Keratinocyte (primary cell): ENCODE data around the gene MAP2K5. TPM values are rescaled to one million over a fixed set of nuclear protein-coding genes. Genes with fewer than 3 reads are reported as not detected.

ENCODE experiments used
- DNase-seq: peaks from one replicate; pipeline ENCODE4 v3.0.0-alpha.2; 2011; ENCODE audit warnings: low read depth, missing footprints, low spot score
- FAIRE-seq: peaks from 2 replicates; lab custom pipeline; 2011; peaks lifted over from hg19 to GRCh38; lab: Jason Lieb, UNC
- H2AFZ ChIP-seq: 2 replicates; pipeline ENCODE4 v1.6.0; 2012; ENCODE audit warnings: low read length, control low read depth, inconsistent platforms; ENCODE audit not compliant: control insufficient read depth
- H3K27ac ChIP-seq: 2 replicates; pipeline ENCODE4 v1.5.1; 2011; ENCODE audit warnings: low read length; ENCODE audit not compliant: control insufficient read depth, insufficient read depth
- H3K27me3 ChIP-seq: 3 replicates; pipeline ENCODE4 v1.6.0; 2011; ENCODE audit warnings: low read length; ENCODE audit not compliant: control insufficient read depth, insufficient read depth; ENCODE audit errors: extremely low read depth
- H3K36me3 ChIP-seq, 2 experiments: 2 replicates in 1 of 2; 3 replicates in 1 of 2; pipeline ENCODE4 v1.5.1; 2011; ENCODE audit warnings: low read length in 2 of 2, mild to moderate bottlenecking in 1 of 2; ENCODE audit not compliant: control insufficient read depth in 2 of 2, insufficient read depth in 2 of 2; ENCODE audit errors: extremely low read depth in 1 of 2
- H3K4me1 ChIP-seq: 3 replicates; pipeline ENCODE4 v1.5.1; 2011; ENCODE audit warnings: low read length; ENCODE audit not compliant: control insufficient read depth, insufficient read depth; ENCODE audit errors: extremely low read depth
- H3K4me2 ChIP-seq: 3 replicates; pipeline ENCODE4 v1.6.0; 2011; ENCODE audit warnings: low read depth, low read length; ENCODE audit not compliant: control insufficient read depth, insufficient read depth; ENCODE audit errors: extremely low read depth
- H3K4me3 ChIP-seq, 3 experiments: fragments of 200-600 bp in 1 of 3; sonication (generic) in 1 of 3; 2 replicates in 2 of 3; 3 replicates in 1 of 3; pipeline ENCODE4 v1.5.1; 2011 to 2016; ENCODE audit warnings: low read length in 3 of 3, mild to moderate bottlenecking in 3 of 3, control low read depth in 2 of 3, inconsistent platforms in 1 of 3, low read depth in 1 of 3, mixed read lengths in 1 of 3, mixed run types in 1 of 3, moderate library complexity in 1 of 3; ENCODE audit not compliant: control insufficient read depth in 2 of 3, insufficient read depth in 2 of 3; ENCODE audit errors: extremely low read depth in 1 of 3
- H3K79me2 ChIP-seq: 2 replicates; pipeline ENCODE4 v1.6.0; 2012; ENCODE audit warnings: low read length; ENCODE audit not compliant: control insufficient read depth, insufficient read depth
- H3K9ac ChIP-seq: 3 replicates; pipeline ENCODE4 v1.6.0; 2011; ENCODE audit warnings: low read length; ENCODE audit not compliant: control insufficient read depth, insufficient read depth; ENCODE audit errors: extremely low read depth
- H3K9me1 ChIP-seq: 3 replicates; pipeline ENCODE4 v1.6.0; 2011; ENCODE audit warnings: low read length; ENCODE audit not compliant: control insufficient read depth, insufficient read depth; ENCODE audit errors: extremely low read depth
- H3K9me3 ChIP-seq: 2 replicates; pipeline ENCODE4 v1.5.1; 2012; ENCODE audit warnings: low read depth, low read length; ENCODE audit not compliant: control insufficient read depth
- H4K20me1 ChIP-seq: 3 replicates; pipeline ENCODE4 v1.6.0; 2011; ENCODE audit warnings: low read length; ENCODE audit not compliant: control insufficient read depth, insufficient read depth; ENCODE audit errors: extremely low read depth
- EZH2 ChIP-seq: IDR thresholded peaks from one replicate; pipeline ENCODE4 v1.6.1; 2012; ENCODE audit warnings: inconsistent platforms, mild to moderate bottlenecking, low read length, moderate library complexity
- dilution Hi-C: fragments of 300-500 bp; cut with MboI; formaldehyde crosslinking; loops from one replicate; pipeline ENCODE4 v1.7.0; 2020; ENCODE audit warnings: low sequenced_read_pairs; ENCODE audit not compliant: extremely low pct_ligation_motif_present
- polyA plus RNA-seq, 5 experiments: library from polyadenylated mRNA; depleted of rRNA in 3 of 5; stranded (reverse) in 3 of 5; stranded (forward) in 1 of 5; unstranded in 1 of 5; fragments of >200 nt; gene quantifications; 1 replicate in 1 of 5; 2 replicates in 3 of 5; 3 replicates in 1 of 5; pipeline versions ENCODE4 v1.2.1 to v1.2.3, GENCODE V29; 2011 to 2012; ENCODE audit warnings: missing spikeins in 2 of 5, low read depth in 1 of 5, low replicate concordance in 1 of 5
- TF ChIP-seq, protein P1 (sequence below), 3 experiments: IDR thresholded peaks in 1 of 3; conservative IDR thresholded peaks in 1 of 3; optimal IDR thresholded peaks in 1 of 3; 2 replicates in 2 of 3; 3 replicates in 1 of 3; pipeline versions ENCODE3 to v1.5.1; 2011; ENCODE audit warnings: low read length in 3 of 3, mild to moderate bottlenecking in 3 of 3, moderate library complexity in 2 of 3, control low read depth in 1 of 3, inconsistent platforms in 1 of 3; ENCODE audit not compliant: insufficient read depth in 2 of 3; ENCODE audit errors: extremely low read depth in 1 of 3

MAP2K5 gene
- polyA plus RNA-seq, 1 donor (not counting 4 experiments of a cell fraction or from before 2014, with no cell fraction given), result 3.6 TPM

DNA sequence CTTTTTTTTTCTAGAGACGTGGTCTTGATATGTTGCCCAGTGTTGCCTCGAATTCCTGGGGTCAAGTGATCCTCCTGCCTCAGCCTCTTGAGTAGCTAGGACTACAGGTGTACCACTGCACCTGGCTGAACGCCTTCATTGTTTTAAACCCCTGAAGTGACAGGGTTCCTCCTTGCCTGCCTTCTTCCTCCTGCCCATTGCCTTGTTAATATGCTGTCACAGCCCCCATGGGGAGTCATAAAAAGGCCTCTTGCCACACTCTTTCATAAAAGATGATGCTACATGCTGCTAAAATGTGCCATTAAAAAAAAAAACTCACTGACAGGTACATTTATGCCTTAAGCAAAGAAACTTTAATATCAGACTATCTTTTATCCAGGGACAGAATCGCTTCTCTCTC, 166.0 kb downstream of the MAP2K5 start:
- Histone ChIP-seq H3K4me2 (no peak overlapping the region), H3K4me1 (no peaks in the 10 kb centered on the region), H3K4me3 (no peak overlapping the region), H3K9ac (no peak overlapping the region), H3K9me3 (no peaks in the 10 kb centered on the region), H3K27me3 (no peaks in the 10 kb centered on the region), H2AFZ (no peak overlapping the region), H3K79me2 (no peaks in the 10 kb centered on the region), H3K9me1 (no peaks in the 10 kb centered on the region), H3K36me3 (no peaks in the 10 kb centered on the region), H3K27ac (no peak overlapping the region), H4K20me1 (no peaks in the 10 kb centered on the region)
- no peak for TF ChIP-seq EZH2
- TF ChIP-seq, protein P1, sequence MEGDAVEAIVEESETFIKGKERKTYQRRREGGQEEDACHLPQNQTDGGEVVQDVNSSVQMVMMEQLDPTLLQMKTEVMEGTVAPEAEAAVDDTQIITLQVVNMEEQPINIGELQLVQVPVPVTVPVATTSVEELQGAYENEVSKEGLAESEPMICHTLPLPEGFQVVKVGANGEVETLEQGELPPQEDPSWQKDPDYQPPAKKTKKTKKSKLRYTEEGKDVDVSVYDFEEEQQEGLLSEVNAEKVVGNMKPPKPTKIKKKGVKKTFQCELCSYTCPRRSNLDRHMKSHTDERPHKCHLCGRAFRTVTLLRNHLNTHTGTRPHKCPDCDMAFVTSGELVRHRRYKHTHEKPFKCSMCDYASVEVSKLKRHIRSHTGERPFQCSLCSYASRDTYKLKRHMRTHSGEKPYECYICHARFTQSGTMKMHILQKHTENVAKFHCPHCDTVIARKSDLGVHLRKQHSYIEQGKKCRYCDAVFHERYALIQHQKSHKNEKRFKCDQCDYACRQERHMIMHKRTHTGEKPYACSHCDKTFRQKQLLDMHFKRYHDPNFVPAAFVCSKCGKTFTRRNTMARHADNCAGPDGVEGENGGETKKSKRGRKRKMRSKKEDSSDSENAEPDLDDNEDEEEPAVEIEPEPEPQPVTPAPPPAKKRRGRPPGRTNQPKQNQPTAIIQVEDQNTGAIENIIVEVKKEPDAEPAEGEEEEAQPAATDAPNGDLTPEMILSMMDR (optimal IDR thresholded peaks at IDR 0.05 in 1 of 3, IDR thresholded peaks at IDR 0.05 in 1 of 3, conservative IDR thresholded peaks at IDR 0.05 in 1 of 3; ENCODE audit: extremely low read depth in 1 of 3, insufficient read depth in 2 of 3, low read length in 3 of 3), result no peak
- dilution Hi-C loops, result no loop called here
- FAIRE-seq (no peak), DNase-seq (no peak)

DNA sequence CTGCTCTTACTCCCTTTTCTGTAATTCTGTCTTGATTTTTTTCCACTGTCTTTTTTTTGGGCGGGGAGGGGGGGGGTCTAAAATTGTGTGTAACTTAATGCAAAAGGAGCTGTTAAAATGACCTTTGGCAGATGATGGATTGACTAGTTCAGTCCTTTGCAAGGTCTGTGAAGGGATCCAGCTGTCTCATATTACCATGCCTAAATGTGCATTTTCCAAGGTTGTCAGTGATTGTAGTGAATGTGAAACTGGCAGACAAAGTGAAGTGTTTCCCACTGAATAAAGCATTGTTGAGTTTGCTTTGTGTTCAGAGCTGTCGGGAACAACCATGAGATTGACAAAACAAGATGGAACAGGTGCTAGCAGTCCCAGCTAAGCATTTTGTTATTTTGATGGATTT, 172.7 kb downstream of the MAP2K5 start:
- Histone ChIP-seq H3K9ac (no peak overlapping the region), H2AFZ (no peak overlapping the region), H3K4me2 (no peak overlapping the region), H3K27me3 (no peaks in the 10 kb centered on the region), H3K36me3 (no peaks in the 10 kb centered on the region), H3K4me1 (no peaks in the 10 kb centered on the region), H3K9me3 (no peaks in the 10 kb centered on the region), H3K79me2 (no peaks in the 10 kb centered on the region), H3K4me3 (no peak overlapping the region), H4K20me1 (no peaks in the 10 kb centered on the region), H3K9me1 (no peaks in the 10 kb centered on the region), H3K27ac (no peak overlapping the region)
- no peak for DNase-seq
- TF ChIP-seq EZH2, result no peak
- TF ChIP-seq, protein P1 (optimal IDR thresholded peaks at IDR 0.05 in 1 of 3, IDR thresholded peaks at IDR 0.05 in 1 of 3, conservative IDR thresholded peaks at IDR 0.05 in 1 of 3; ENCODE audit: extremely low read depth in 1 of 3, insufficient read depth in 2 of 3, low read length in 3 of 3), result no peak
- no peak for FAIRE-seq
- dilution Hi-C loops, result no loop called here
